Adrenal gland (tissue), 12 donors: ENCODE measurements around the gene S1PR2. TPM values are rescaled to one million over a fixed set of nuclear protein-coding genes. Genes with fewer than 3 reads are reported as not detected.

Source experiments
- DNase-seq, 7 donors: peaks; one replicate each; pipeline ENCODE4 v3.0.0-alpha.2; 2019 to 2020
- H3K27ac ChIP-seq, 5 donors: fragments of 200-600 bp; sonication (generic) in 4 of 5; 1 replicate in 3 of 5; 2 replicates in 2 of 5; pipeline versions ENCODE4 v1.5.1 to v1.8.0; 2016 to 2020; ENCODE audit warnings: mild to moderate bottlenecking in 1 of 5
- H3K27me3 ChIP-seq: fragments of 200-600 bp; 2 replicates; pipeline ENCODE4 v1.8.0; 2021
- H3K36me3 ChIP-seq, 2 donors: fragments of 200-600 bp; replicated peaks in 1 of 2; 1 replicate in 1 of 2; 2 replicates in 1 of 2; pipeline versions ENCODE4 v1.5.1 to v1.8.0; 2018 to 2022
- H3K4me1 ChIP-seq, 2 donors: fragments of 200-600 bp; replicated peaks in 1 of 2; 1 replicate in 1 of 2; 2 replicates in 1 of 2; pipeline versions ENCODE4 v1.5.1 to v1.8.0; 2018 to 2021
- H3K4me3 ChIP-seq, 4 donors: fragments of 200-600 bp; sonication (generic) in 3 of 4; one replicate each; pipeline ENCODE4 v1.5.1; 2016 to 2018
- H3K9me3 ChIP-seq, 3 donors: fragments of 200-600 bp; sonication (generic) in 1 of 3; replicated peaks in 1 of 3; 1 replicate in 2 of 3; 2 replicates in 1 of 3; pipeline versions ENCODE4 v1.5.1 to v1.8.0; 2016 to 2021
- POLR2A ChIP-seq, 2 donors: fragments of 450-650 bp; IDR thresholded peaks; one replicate each; pipeline ENCODE4 v1.6.1; 2017; ENCODE audit warnings: antibody characterized with exemption in 2 of 2, mild to moderate bottlenecking in 2 of 2, moderate library complexity in 1 of 2
- WGBS, 4 donors: extraction: QIAGEN DNeasy Blood & Tissue Kit in 2 of 4; methylation state at CpG; one replicate each; pipeline versions ENCODE4 v1.1.5 to v1.1.7; 2013 to 2017; 5-methylcytosine and 5-hydroxymethylcytosine counted together
- intact Hi-C, 2 donors: fragments of 100-400 bp; cut with DNase I; formaldehyde crosslinking; loops; one replicate each; pipeline versions ENCODE4 v1.14.1 to v1.15.0; 2022 to 2023
- polyA plus RNA-seq, 3 donors: library from polyadenylated mRNA; stranded (reverse); fragments of 200-250 nt in 2 of 3; fragments of 350-450 nt in 1 of 3; fragmentation: Illumina TruSeq in 1 of 3; extraction: RNeasy Lipid Tissue Mini Kit (QIAGEN cat#74804) in 1 of 3; gene quantifications; one replicate each; pipeline ENCODE4 v1.2.3, GENCODE V29; 2013 to 2014
- total RNA-seq, 9 donors: library from RNA; depleted of rRNA in 4 of 9; stranded (reverse); fragments of >200 nt in 4 of 9; fragments of 120-200 nt in 1 of 9; fragmentation: NEBNext Ultra II Directional in 1 of 9; extraction: Animal tissue kit (Norgen Biotek cat#: 25700) in 1 of 9; gene quantifications; one replicate each; pipeline versions ENCODE4 v1.1.0 to v1.2.4, GENCODE V29; 2013 to 2023
- TF ChIP-seq, protein P1 (sequence below), 6 experiments: fragments of 450-650 bp in 4 of 6; fragments of 200-600 bp in 2 of 6; sonication (generic) in 1 of 6; IDR thresholded peaks; 1 replicate in 5 of 6; 2 replicates in 1 of 6; pipeline versions ENCODE4 v1.5.1 to v1.8.0; 2016 to 2021; ENCODE audit warnings: antibody characterized with exemption in 6 of 6, mild to moderate bottlenecking in 2 of 6, moderate library complexity in 1 of 6
- donor health status: healthy with polysubstance abuse.
- donor health status: Bipolar disorder and iron deficiency.
- donor health status: DM: yes; HTN: yes; CAD: no.
- donor health status: DM: no; HTN: no; CAD: no.
- donor health status: DM: no; HTN: no; CAD: no.
- donor health status: DM: yes; HTN: yes; CAD: no.

The S1PR2 gene
- total and polyA plus RNA-seq, 12 donors, result 1.6 to 9.5 (median 5.0) TPM

DNA sequence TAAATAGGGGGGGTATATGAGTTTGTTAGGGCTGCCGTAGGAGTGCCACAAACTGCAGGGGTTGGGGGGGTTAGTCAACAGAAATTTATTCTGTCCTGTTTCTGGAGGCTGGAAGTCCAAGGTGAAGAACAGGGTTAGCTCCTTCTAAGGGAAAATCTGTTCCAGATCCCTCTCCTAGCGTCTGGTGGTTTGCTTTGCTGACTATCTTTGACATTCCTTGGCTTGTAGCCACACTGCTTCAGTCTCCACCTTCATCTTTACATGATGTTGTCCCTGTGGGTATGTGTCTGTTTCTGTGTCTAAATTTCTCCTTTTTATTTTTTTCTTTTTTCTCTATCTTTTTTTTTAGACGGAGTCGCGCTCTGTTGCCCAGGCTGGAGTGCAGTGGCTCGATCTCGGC, 31.6 kb upstream of the S1PR2 start:
- no peak for TF ChIP-seq POLR2A (IDR thresholded peaks at IDR 0.05)
- TF ChIP-seq, protein P1, sequence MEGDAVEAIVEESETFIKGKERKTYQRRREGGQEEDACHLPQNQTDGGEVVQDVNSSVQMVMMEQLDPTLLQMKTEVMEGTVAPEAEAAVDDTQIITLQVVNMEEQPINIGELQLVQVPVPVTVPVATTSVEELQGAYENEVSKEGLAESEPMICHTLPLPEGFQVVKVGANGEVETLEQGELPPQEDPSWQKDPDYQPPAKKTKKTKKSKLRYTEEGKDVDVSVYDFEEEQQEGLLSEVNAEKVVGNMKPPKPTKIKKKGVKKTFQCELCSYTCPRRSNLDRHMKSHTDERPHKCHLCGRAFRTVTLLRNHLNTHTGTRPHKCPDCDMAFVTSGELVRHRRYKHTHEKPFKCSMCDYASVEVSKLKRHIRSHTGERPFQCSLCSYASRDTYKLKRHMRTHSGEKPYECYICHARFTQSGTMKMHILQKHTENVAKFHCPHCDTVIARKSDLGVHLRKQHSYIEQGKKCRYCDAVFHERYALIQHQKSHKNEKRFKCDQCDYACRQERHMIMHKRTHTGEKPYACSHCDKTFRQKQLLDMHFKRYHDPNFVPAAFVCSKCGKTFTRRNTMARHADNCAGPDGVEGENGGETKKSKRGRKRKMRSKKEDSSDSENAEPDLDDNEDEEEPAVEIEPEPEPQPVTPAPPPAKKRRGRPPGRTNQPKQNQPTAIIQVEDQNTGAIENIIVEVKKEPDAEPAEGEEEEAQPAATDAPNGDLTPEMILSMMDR (IDR thresholded peaks at IDR 0.05), result no peak
- H3K4me3 ChIP-seq, result no peak overlapping the region
- no peak for DNase-seq
- no peak overlapping the region for H3K27ac ChIP-seq
- H3K36me3 ChIP-seq, result peaks cover 0 to 10% of the 10 kb centered on the region in 2 donors
- no peaks in the 10 kb centered on the region for H3K9me3 ChIP-seq
- intact Hi-C loops, result no loop called here
- no peaks in the 10 kb centered on the region for H3K27me3 ChIP-seq
- no peaks in the 10 kb centered on the region for H3K4me1 ChIP-seq
- WGBS, 4 donors, result 71 to 78% (median 75%) methylated on average over 7 of the region's 7 CpGs

- no peaks in the 10 kb centered on the region for H3K4me1 ChIP-seq
- no peaks in the 10 kb centered on the region for H3K9me3 ChIP-seq
- H3K27me3 ChIP-seq, result no peaks in the 10 kb centered on the region
- no peak for TF ChIP-seq POLR2A (IDR thresholded peaks at IDR 0.05)
- TF ChIP-seq, protein P1 (IDR thresholded peaks at IDR 0.05), result no peak
- 73 to 80% (median 77%) methylated on average over 8 of the region's 8 CpGs for WGBS, 4 donors
- DNase-seq, result no peak
- H3K36me3 ChIP-seq, result peaks cover 0 to 35% of the 10 kb centered on the region in 2 donors
- intact Hi-C loops, result no loop called here
- no peak overlapping the region for H3K27ac ChIP-seq
- no peak overlapping the region for H3K4me3 ChIP-seq
Measured at GRCh38 chr19:10260141-10260584, 29.0 kb upstream of the S1PR2 start.

- H3K27ac ChIP-seq, result no peak overlapping the region
- intact Hi-C loops, result loop anchor here in 1 of 2 donors (10.0 kb wide), 1 partner anchor 325 kb away; the partner anchor contains the start of gene OLFM2
- DNase-seq, result peak; percentile 80 to 95 (median 90)
- H3K4me1 ChIP-seq, result no peaks in the 10 kb centered on the region
- H3K36me3 ChIP-seq, result peaks cover 0 to 43% of the 10 kb centered on the region in 2 donors
- TF ChIP-seq, protein P1 (IDR thresholded peaks at IDR 0.05), result peak; percentile 45 to 72 (median 69)
- TF ChIP-seq POLR2A (IDR thresholded peaks at IDR 0.05), result no peak
- H3K4me3 ChIP-seq, result no peak overlapping the region
- no peaks in the 10 kb centered on the region for H3K27me3 ChIP-seq
- no peaks in the 10 kb centered on the region for H3K9me3 ChIP-seq
- 54 to 72% (median 59%) methylated on average over 17 to 32 of the region's 32 CpGs for WGBS, 4 donors
Measured at GRCh38 chr19:10259162-10259905, 28.2 kb upstream of the S1PR2 start.

DNA sequence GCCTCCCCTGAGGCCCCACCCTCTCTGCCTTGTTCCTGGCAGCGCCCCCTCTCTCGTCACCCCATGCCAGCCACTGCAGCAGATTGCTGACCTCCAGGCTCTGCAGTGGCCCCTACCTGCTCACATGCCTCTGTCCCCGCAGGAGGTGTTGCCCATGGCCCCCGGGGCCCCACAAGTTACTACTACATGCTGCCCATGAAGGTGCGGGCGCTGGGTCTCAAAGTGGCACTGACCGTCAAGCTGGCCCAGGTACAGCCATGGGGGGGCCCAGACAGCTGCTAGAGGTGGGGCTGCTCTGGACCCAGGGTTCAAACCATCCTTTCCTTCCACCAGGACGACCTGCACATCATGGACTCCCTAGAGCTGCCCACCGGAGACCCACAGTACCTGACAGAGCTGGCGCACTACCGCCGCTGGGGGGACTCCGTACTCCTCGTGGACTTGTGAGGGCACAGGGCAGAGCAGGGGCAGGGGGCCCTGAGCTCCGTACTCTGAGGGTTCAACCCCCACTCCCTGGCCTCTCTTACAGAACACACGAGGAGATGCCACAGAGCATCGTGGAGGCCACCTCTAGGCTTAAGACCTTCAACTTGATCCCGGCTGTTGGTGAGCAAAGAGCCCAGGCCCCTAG, 27.1 kb upstream of the S1PR2 start:
- DNase-seq, result no peak
- 94 to 100% (median 97%) methylated on average over 9 to 18 of the region's 18 CpGs for WGBS, 4 donors
- Histone ChIP-seq H3K4me3 (no peak overlapping the region), H3K9me3 (no peaks in the 10 kb centered on the region), H3K27ac (no peak overlapping the region), H3K36me3 (peaks cover 0 to 47% of the 10 kb centered on the region in 2 donors), H3K27me3 (no peaks in the 10 kb centered on the region), H3K4me1 (peaks cover 0 to 2% of the 10 kb centered on the region in 2 donors)
- TF ChIP-seq, protein P1 (IDR thresholded peaks at IDR 0.05), result no peak
- no peak for TF ChIP-seq POLR2A (IDR thresholded peaks at IDR 0.05)
- intact Hi-C loops, result loop anchor here in 1 of 2 donors (10.0 kb wide), 1 partner anchor 323 kb away; the partner anchor contains the start of gene OLFM2
